HUES48 (cell line): Measurements from ENCODE around the gene LINC00305.
A peak's percentile ranks its signal among the peaks of the same experiment; 100 is the strongest.

Experiments
- H3K27ac ChIP-seq: one replicate; pipeline ENCODE4 v1.7.0; 2013; ENCODE audit warnings: low read depth, low read length, inconsistent platforms
- H3K27me3 ChIP-seq: 2 replicates; pipeline ENCODE4 v1.6.1; 2013; ENCODE audit warnings: mild to moderate bottlenecking, low read length; ENCODE audit not compliant: control insufficient read depth, insufficient read depth
- H3K36me3 ChIP-seq: 2 replicates; pipeline ENCODE4 v1.6.1; 2013; ENCODE audit warnings: low read length; ENCODE audit not compliant: control insufficient read depth, insufficient read depth
- H3K4me1 ChIP-seq: 2 replicates; pipeline ENCODE4 v1.6.1; 2013; ENCODE audit warnings: mild to moderate bottlenecking, low read length; ENCODE audit not compliant: control insufficient read depth, insufficient read depth
- H3K4me3 ChIP-seq: 2 replicates; pipeline ENCODE4 v1.5.1; 2013; ENCODE audit warnings: mild to moderate bottlenecking, low read depth, low read length
- H3K9ac ChIP-seq: 2 replicates; pipeline ENCODE4 v1.6.1; 2013; ENCODE audit warnings: mild to moderate bottlenecking, low read depth, low read length, moderate library complexity
- H3K9me3 ChIP-seq: 2 replicates; pipeline ENCODE4 v1.6.1; 2013; ENCODE audit warnings: low read length; ENCODE audit not compliant: control insufficient read depth, insufficient read depth

The LINC00305 gene

GRCh38 chr18:64148988-64149387, at the start of gene LINC00305:
TSS of gene LINC00305 (minus strand) at chr18:64149088.
- no peaks in the 10 kb centered on the region for H3K9me3 ChIP-seq
- H3K4me3 ChIP-seq: no peak within 1 kb of the TSS
- H3K27me3 ChIP-seq: no peaks in the 10 kb centered on the region
- no peaks in the 10 kb centered on the region for H3K4me1 ChIP-seq
- no peaks in the 10 kb centered on the region for H3K36me3 ChIP-seq
- H3K9ac ChIP-seq: no peak within 1 kb of the TSS
- no peak within 1 kb of the TSS for H3K27ac ChIP-seq

DNA sequence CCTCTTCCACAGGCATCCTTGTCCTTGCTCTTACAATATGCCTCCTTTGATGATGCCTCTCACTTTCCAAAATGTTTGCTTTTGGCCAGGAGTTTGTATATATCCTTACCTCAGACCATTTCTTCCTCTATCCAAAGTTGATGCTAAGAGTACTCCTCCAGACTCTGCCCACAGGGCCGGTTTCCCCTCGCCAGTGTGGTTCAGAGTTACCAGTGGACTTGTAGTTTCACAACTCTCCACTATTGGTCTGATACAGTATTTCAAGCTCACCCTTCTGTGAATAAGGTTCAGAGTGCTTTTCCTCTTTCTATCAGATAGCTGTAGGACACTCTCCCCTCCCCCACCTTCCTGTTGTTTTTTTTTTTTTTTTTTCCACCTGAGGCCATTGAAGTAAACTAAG, 42.2 kb upstream of the LINC00305 start:
- no peaks in the 10 kb centered on the region for H3K9me3 ChIP-seq
- H3K4me1 ChIP-seq: no peaks in the 10 kb centered on the region; the same call in 1 of the 2 replicates
- H3K27ac ChIP-seq: no peak overlapping the region
- H3K4me3 ChIP-seq: no peak overlapping the region
- no peaks in the 10 kb centered on the region for H3K27me3 ChIP-seq
- H3K9ac ChIP-seq: no peak overlapping the region
- H3K36me3 ChIP-seq: no peaks in the 10 kb centered on the region

- H3K36me3 ChIP-seq: no peaks in the 10 kb centered on the region
- H3K9me3 ChIP-seq: no peaks in the 10 kb centered on the region
- no peak overlapping the region for H3K9ac ChIP-seq
- no peak overlapping the region for H3K27ac ChIP-seq
- no peaks in the 10 kb centered on the region for H3K27me3 ChIP-seq
- H3K4me3 ChIP-seq: no peak overlapping the region
- H3K4me1 ChIP-seq: peaks cover 14% of the 10 kb centered on the region
These were observed 37.1 kb upstream of the LINC00305 start for GRCh38 chr18:64185987-64186386.

GRCh38 chr18:64183665-64184064, 34.8 kb upstream of the LINC00305 start:
- H3K36me3 ChIP-seq: no peaks in the 10 kb centered on the region
- H3K4me1 ChIP-seq: peaks cover 14% of the 10 kb centered on the region
- no peak overlapping the region for H3K27ac ChIP-seq
- no peaks in the 10 kb centered on the region for H3K9me3 ChIP-seq
- H3K27me3 ChIP-seq: no peaks in the 10 kb centered on the region
- no peak overlapping the region for H3K9ac ChIP-seq
- no peak overlapping the region for H3K4me3 ChIP-seq

- H3K27me3 ChIP-seq: no peaks in the 10 kb centered on the region
- H3K9me3 ChIP-seq: no peaks in the 10 kb centered on the region
- H3K9ac ChIP-seq: no peak overlapping the region
- H3K4me1 ChIP-seq: peaks cover 15% of the 10 kb centered on the region
- H3K27ac ChIP-seq: no peak overlapping the region
- no peak overlapping the region for H3K4me3 ChIP-seq
- no peaks in the 10 kb centered on the region for H3K36me3 ChIP-seq
These were observed 31.7 kb upstream of the LINC00305 start for GRCh38 chr18:64180617-64181016.

GRCh38 chr18:64180171-64180570, 31.3 kb upstream of the LINC00305 start:
- no peaks in the 10 kb centered on the region for H3K27me3 ChIP-seq
- no peak overlapping the region for H3K9ac ChIP-seq
- H3K4me1 ChIP-seq: peaks cover 14% of the 10 kb centered on the region
- H3K27ac ChIP-seq: no peak overlapping the region
- no peaks in the 10 kb centered on the region for H3K9me3 ChIP-seq
- no peak overlapping the region for H3K4me3 ChIP-seq
- no peaks in the 10 kb centered on the region for H3K36me3 ChIP-seq

GRCh38 chr18:64179556-64180080, 30.7 kb upstream of the LINC00305 start:
- no peaks in the 10 kb centered on the region for H3K9me3 ChIP-seq
- peaks cover 12% of the 10 kb centered on the region for H3K4me1 ChIP-seq
- no peak overlapping the region for H3K4me3 ChIP-seq
- H3K9ac ChIP-seq: no peak overlapping the region
- H3K27ac ChIP-seq: no peak overlapping the region
- no peaks in the 10 kb centered on the region for H3K27me3 ChIP-seq
- no peaks in the 10 kb centered on the region for H3K36me3 ChIP-seq

DNA sequence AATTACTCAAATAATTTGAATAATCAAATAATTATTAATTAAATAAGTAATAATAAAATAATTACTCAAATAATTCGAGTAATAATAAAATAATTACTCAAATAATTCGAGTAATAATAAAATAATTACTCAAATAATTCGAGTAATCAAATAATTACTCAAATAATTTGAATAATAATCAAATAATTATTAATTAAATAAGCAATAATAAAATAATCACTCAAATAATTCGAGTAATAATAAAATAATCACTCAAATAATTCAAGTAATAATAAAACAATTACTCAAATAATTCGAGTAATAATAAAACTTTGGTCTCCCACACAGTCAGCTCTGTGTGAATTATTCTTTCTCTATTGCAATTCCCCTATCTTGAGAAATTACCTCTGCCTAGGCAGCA, 30.0 kb upstream of the LINC00305 start:
- H3K27me3 ChIP-seq: no peaks in the 10 kb centered on the region

DNA sequence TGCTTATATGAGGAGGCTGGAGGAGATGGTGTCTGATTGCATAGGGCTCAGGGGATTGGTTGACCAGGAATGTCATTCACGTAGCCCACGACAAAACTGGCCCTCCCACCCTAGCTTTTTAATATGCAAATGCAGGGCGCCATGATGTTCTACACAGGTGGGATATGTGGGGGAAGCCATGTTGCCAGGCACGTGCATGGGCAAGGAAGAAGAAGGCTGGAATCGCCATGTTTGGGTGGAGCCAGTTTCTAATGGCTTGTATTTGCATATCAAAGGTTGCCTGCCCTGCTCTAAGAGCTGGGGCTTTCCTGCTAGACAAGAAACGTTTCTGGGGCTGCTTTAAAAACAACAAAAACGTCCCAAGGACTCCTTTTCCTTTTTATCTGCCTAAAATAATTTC, 26.5 kb upstream of the LINC00305 start:
- Histone ChIP-seq H3K27me3 (no peaks in the 10 kb centered on the region), H3K9ac (no peak overlapping the region), H3K4me3 (no peak overlapping the region), H3K4me1 (peaks cover 4% of the 10 kb centered on the region; the same call in 1 of the 2 replicates), H3K9me3 (peaks cover 5% of the 10 kb centered on the region; the same call in 1 of the 2 replicates), H3K36me3 (no peaks in the 10 kb centered on the region), H3K27ac (no peak overlapping the region)

More for the DNA sequence above, 30.0 kb upstream of the LINC00305 start:
- no peaks in the 10 kb centered on the region for H3K9me3 ChIP-seq
- no peak overlapping the region for H3K27ac ChIP-seq
- no peak overlapping the region for H3K9ac ChIP-seq
- H3K36me3 ChIP-seq: no peaks in the 10 kb centered on the region
- no peak overlapping the region for H3K4me3 ChIP-seq
- peaks cover 5% of the 10 kb centered on the region for H3K4me1 ChIP-seq

GRCh38 chr18:64171576-64171975, 22.7 kb upstream of the LINC00305 start:
- Histone ChIP-seq H3K27ac (no peak overlapping the region), H3K4me1 (peaks cover 19% of the 10 kb centered on the region), H3K36me3 (no peaks in the 10 kb centered on the region)

GRCh38 chr18:64167408-64167925, 18.6 kb upstream of the LINC00305 start:
- Histone ChIP-seq H3K27ac (peak overlapping the region; percentile 36), H3K9ac (no peak overlapping the region), H3K4me3 (no peak overlapping the region), H3K36me3 (no peaks in the 10 kb centered on the region), H3K27me3 (no peaks in the 10 kb centered on the region), H3K9me3 (peaks cover 2% of the 10 kb centered on the region; the same call in 1 of the 2 replicates), H3K4me1 (peaks cover 39% of the 10 kb centered on the region)

More at GRCh38 chr18:64171576-64171975, 22.7 kb upstream of the LINC00305 start:
- Histone ChIP-seq H3K4me3 (no peak overlapping the region), H3K9me3 (peaks cover 5% of the 10 kb centered on the region; the same call in 1 of the 2 replicates), H3K27me3 (no peaks in the 10 kb centered on the region), H3K9ac (no peak overlapping the region)
